Adrenal gland (tissue), 12 donors: ENCODE data around the gene CDH15. TPM values are rescaled to one million over a fixed set of nuclear protein-coding genes. Genes with fewer than 3 reads are reported as not detected.
A peak's percentile ranks its signal among the peaks of the same experiment; 100 is the strongest.

Experiments
- DNase-seq, 7 donors: peaks; one replicate each; pipeline ENCODE4 v3.0.0-alpha.2; 2019 to 2020
- H3K27ac ChIP-seq, 5 donors: fragments of 200-600 bp; sonication (generic) in 4 of 5; 1 replicate in 3 of 5; 2 replicates in 2 of 5; pipeline versions ENCODE4 v1.5.1 to v1.8.0; 2016 to 2020; ENCODE audit warnings: mild to moderate bottlenecking in 1 of 5
- H3K27me3 ChIP-seq: fragments of 200-600 bp; 2 replicates; pipeline ENCODE4 v1.8.0; 2021
- H3K36me3 ChIP-seq, 2 donors: fragments of 200-600 bp; replicated peaks in 1 of 2; 1 replicate in 1 of 2; 2 replicates in 1 of 2; pipeline versions ENCODE4 v1.5.1 to v1.8.0; 2018 to 2022
- H3K4me1 ChIP-seq, 2 donors: fragments of 200-600 bp; replicated peaks in 1 of 2; 1 replicate in 1 of 2; 2 replicates in 1 of 2; pipeline versions ENCODE4 v1.5.1 to v1.8.0; 2018 to 2021
- H3K4me3 ChIP-seq, 4 donors: fragments of 200-600 bp; sonication (generic) in 3 of 4; one replicate each; pipeline ENCODE4 v1.5.1; 2016 to 2018
- H3K9me3 ChIP-seq, 3 donors: fragments of 200-600 bp; sonication (generic) in 1 of 3; replicated peaks in 1 of 3; 1 replicate in 2 of 3; 2 replicates in 1 of 3; pipeline versions ENCODE4 v1.5.1 to v1.8.0; 2016 to 2021
- CTCF ChIP-seq, 6 experiments: fragments of 450-650 bp in 4 of 6; fragments of 200-600 bp in 2 of 6; sonication (generic) in 1 of 6; IDR thresholded peaks; 1 replicate in 5 of 6; 2 replicates in 1 of 6; pipeline versions ENCODE4 v1.5.1 to v1.8.0; 2016 to 2021; ENCODE audit warnings: antibody characterized with exemption in 6 of 6, mild to moderate bottlenecking in 2 of 6, moderate library complexity in 1 of 6
- POLR2A ChIP-seq, 2 donors: fragments of 450-650 bp; IDR thresholded peaks; one replicate each; pipeline ENCODE4 v1.6.1; 2017; ENCODE audit warnings: antibody characterized with exemption in 2 of 2, mild to moderate bottlenecking in 2 of 2, moderate library complexity in 1 of 2
- WGBS, 4 donors: extraction: QIAGEN DNeasy Blood & Tissue Kit in 2 of 4; methylation state at CpG; one replicate each; pipeline versions ENCODE4 v1.1.5 to v1.1.7; 2013 to 2017; 5-methylcytosine and 5-hydroxymethylcytosine counted together
- intact Hi-C, 2 donors: fragments of 100-400 bp; cut with DNase I; formaldehyde crosslinking; loops; one replicate each; pipeline versions ENCODE4 v1.14.1 to v1.15.0; 2022 to 2023
- polyA plus RNA-seq, 3 donors: library from polyadenylated mRNA; stranded (reverse); fragments of 200-250 nt in 2 of 3; fragments of 350-450 nt in 1 of 3; fragmentation: Illumina TruSeq in 1 of 3; extraction: RNeasy Lipid Tissue Mini Kit (QIAGEN cat#74804) in 1 of 3; gene quantifications; one replicate each; pipeline ENCODE4 v1.2.3, GENCODE V29; 2013 to 2014
- total RNA-seq, 9 donors: library from RNA; depleted of rRNA in 4 of 9; stranded (reverse); fragments of >200 nt in 4 of 9; fragments of 120-200 nt in 1 of 9; fragmentation: NEBNext Ultra II Directional in 1 of 9; extraction: Animal tissue kit (Norgen Biotek cat#: 25700) in 1 of 9; gene quantifications; one replicate each; pipeline versions ENCODE4 v1.1.0 to v1.2.4, GENCODE V29; 2013 to 2023
- donor health status: healthy with polysubstance abuse.
- donor health status: Bipolar disorder and iron deficiency.
- donor health status: DM: yes; HTN: yes; CAD: no.
- donor health status: DM: no; HTN: no; CAD: no.
- donor health status: DM: no; HTN: no; CAD: no.
- donor health status: DM: yes; HTN: yes; CAD: no.

CDH15 gene
- total and polyA plus RNA-seq, 12 donors = 0.05 to 0.32 (median 0.17) TPM; not detected in 1

- TF ChIP-seq POLR2A (IDR thresholded peaks at IDR 0.05) (no peak), CTCF (IDR thresholded peaks at IDR 0.05) (no peak)
- Histone ChIP-seq H3K4me3 (no peak overlapping the region), H3K27me3 (no peaks in the 10 kb centered on the region), H3K36me3 (no peaks in the 10 kb centered on the region), H3K27ac (no peak overlapping the region), H3K4me1 (peaks cover 13 to 23% of the 10 kb centered on the region in 2 donors), H3K9me3 (no peaks in the 10 kb centered on the region)
- no peak for DNase-seq
- WGBS, 4 donors = 64 to 83% (median 70%) methylated on average over 13 to 26 of the region's 26 CpGs
- intact Hi-C loops = no loop called here
These were observed 14.6 kb upstream of the CDH15 start for GRCh38 chr16:89156740-89157645.

GRCh38 chr16:89157778-89158177 is 13.8 kb upstream of the CDH15 start:
- 85 to 92% (median 89%) methylated on average over 12 of the region's 12 CpGs for WGBS, 4 donors
- no peak for TF ChIP-seq POLR2A (IDR thresholded peaks at IDR 0.05)
- no peak for TF ChIP-seq CTCF (IDR thresholded peaks at IDR 0.05)

GRCh38 chr16:89159066-89159849 is 12.3 kb upstream of the CDH15 start:
- Histone ChIP-seq H3K27me3 (no peaks in the 10 kb centered on the region), H3K36me3 (no peaks in the 10 kb centered on the region), H3K4me3 (no peak overlapping the region), H3K4me1 (peaks cover 13 to 23% of the 10 kb centered on the region in 2 donors), H3K9me3 (no peaks in the 10 kb centered on the region), H3K27ac (no peak overlapping the region)
- peak in 5 of 7 donors; percentile 22 to 57 (median 53) for DNase-seq
- intact Hi-C loops = no loop called here
- 58 to 75% (median 63%) methylated on average over 17 to 48 of the region's 48 CpGs for WGBS, 4 donors
- TF ChIP-seq CTCF (IDR thresholded peaks at IDR 0.05) (no peak), POLR2A (IDR thresholded peaks at IDR 0.05) (no peak)

More at GRCh38 chr16:89157778-89158177, 13.8 kb upstream of the CDH15 start:
- Histone ChIP-seq H3K36me3 (no peaks in the 10 kb centered on the region), H3K4me1 (peaks cover 13 to 23% of the 10 kb centered on the region in 2 donors), H3K27me3 (no peaks in the 10 kb centered on the region), H3K4me3 (no peak overlapping the region), H3K27ac (no peak overlapping the region), H3K9me3 (no peaks in the 10 kb centered on the region)
- intact Hi-C loops = no loop called here
- no peak for DNase-seq

- no peak for DNase-seq
- intact Hi-C loops = loop anchor here in 1 of 2 donors (5.0 to 10.0 kb wide), 2 partner anchors 65 to 343 kb away; partner anchors contain the start of gene ACSF3
- Histone ChIP-seq H3K4me1 (peaks cover 13 to 18% of the 10 kb centered on the region in 2 donors), H3K9me3 (no peaks in the 10 kb centered on the region), H3K27me3 (no peaks in the 10 kb centered on the region), H3K27ac (no peak overlapping the region), H3K4me3 (no peak overlapping the region), H3K36me3 (no peaks in the 10 kb centered on the region)
- TF ChIP-seq POLR2A (IDR thresholded peaks at IDR 0.05) (no peak), CTCF (IDR thresholded peaks at IDR 0.05) (no peak)
- WGBS, 4 donors = 85 to 88% (median 87%) methylated on average over 11 to 20 of the region's 20 CpGs
These were observed 11.6 kb upstream of the CDH15 start for GRCh38 chr16:89159850-89160354.
